ENCODE data around the gene OPCML.

GRCh38 chr11:133234883-133235282, 297.4 kb downstream of the OPCML start:
- TF ChIP-seq CTCF (IDR thresholded peaks at IDR 0.05; ENCODE audit: low read depth, low read length, missing input control) (no peak), MAX (IDR thresholded peaks at IDR 0.05) (no peak), SP1 (IDR thresholded peaks at IDR 0.05) (no peak), JUND (IDR thresholded peaks at IDR 0.05) (no peak), REST (IDR thresholded peaks at IDR 0.05) (no peak), YY1 (IDR thresholded peaks at IDR 0.05) (no peak), RAD21 (IDR thresholded peaks at IDR 0.05) (no peak), EGR1 (IDR thresholded peaks at IDR 0.05; ENCODE audit: low read depth in 2 of 2) (no peak), ZBTB33 (IDR thresholded peaks at IDR 0.05) (no peak), NR2F2 (IDR thresholded peaks at IDR 0.05) (no peak), HNF4G (IDR thresholded peaks at IDR 0.05) (no peak)
